HFF-Myc (cell line): ENCODE results near the gene CYB561.

ENCODE experiments used
- DNase-seq: peaks from one replicate; pipeline ENCODE4 v3.0.0-alpha.2; 2011; ENCODE audit warnings: low read depth; ENCODE audit errors: extremely low read depth
- H3K4me3 ChIP-seq: replicated peaks from 2 replicates; pipeline ENCODE4 v1.5.1; 2011; ENCODE audit warnings: low read depth, mild to moderate bottlenecking, control low read depth, low read length
- TF ChIP-seq, protein P1 (sequence below): IDR thresholded peaks from 2 replicates; pipeline ENCODE4 v1.5.1; 2012; ENCODE audit warnings: mild to moderate bottlenecking, low read depth, low read length, control low read depth; ENCODE audit errors: missing control alignments

The CYB561 gene

DNA sequence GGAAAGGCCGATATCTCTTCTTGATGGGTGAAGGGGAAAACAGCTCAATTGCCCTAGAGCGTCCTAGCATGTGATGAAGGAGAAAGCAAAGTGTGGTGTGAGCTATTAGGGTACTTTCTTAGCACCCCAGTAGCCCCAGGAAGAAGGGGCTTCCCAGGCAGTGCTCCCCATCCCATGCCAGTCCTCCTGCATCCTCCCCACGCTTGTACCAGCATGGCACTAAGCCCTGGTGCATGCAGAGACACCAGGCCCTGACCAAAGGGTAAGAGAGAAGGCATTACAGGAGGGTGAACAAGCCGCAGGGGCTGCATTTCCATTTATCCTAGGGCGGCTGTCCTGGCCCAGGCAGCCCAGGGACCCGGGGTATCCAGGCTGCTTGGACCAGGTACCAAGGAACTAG is 3.1 kb downstream of the CYB561 start:
- no peak overlapping the region for H3K4me3 ChIP-seq
- DNase-seq = no peak
- TF ChIP-seq, protein P1, sequence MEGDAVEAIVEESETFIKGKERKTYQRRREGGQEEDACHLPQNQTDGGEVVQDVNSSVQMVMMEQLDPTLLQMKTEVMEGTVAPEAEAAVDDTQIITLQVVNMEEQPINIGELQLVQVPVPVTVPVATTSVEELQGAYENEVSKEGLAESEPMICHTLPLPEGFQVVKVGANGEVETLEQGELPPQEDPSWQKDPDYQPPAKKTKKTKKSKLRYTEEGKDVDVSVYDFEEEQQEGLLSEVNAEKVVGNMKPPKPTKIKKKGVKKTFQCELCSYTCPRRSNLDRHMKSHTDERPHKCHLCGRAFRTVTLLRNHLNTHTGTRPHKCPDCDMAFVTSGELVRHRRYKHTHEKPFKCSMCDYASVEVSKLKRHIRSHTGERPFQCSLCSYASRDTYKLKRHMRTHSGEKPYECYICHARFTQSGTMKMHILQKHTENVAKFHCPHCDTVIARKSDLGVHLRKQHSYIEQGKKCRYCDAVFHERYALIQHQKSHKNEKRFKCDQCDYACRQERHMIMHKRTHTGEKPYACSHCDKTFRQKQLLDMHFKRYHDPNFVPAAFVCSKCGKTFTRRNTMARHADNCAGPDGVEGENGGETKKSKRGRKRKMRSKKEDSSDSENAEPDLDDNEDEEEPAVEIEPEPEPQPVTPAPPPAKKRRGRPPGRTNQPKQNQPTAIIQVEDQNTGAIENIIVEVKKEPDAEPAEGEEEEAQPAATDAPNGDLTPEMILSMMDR = no peak

DNA sequence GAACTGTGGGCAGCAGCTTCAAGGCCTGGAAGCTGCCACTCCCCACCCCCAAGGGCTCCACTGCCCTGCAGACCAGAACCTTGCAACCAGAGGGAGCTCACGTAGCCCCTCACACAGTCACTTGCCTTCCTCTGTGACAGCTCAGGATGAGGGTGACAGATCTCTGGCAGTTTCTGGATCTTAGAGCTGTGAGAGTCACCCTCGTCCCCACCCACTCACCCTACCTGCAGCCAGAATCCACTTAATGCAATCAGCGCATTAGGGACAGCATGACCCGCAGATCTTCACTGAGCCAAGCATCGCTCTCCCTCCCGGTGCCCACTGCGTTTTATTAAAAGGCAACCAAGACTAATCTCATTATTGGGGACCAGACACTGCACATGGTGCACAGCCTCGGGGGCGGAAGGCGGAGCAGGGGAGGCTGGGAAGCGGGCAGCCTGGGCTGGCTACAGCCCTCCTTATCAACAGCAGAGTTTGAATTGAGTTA is 3.5 kb downstream of the CYB561 start:
- no peak overlapping the region for H3K4me3 ChIP-seq
- TF ChIP-seq, protein P1 = peak; percentile 19
- DNase-seq = no peak

DNA sequence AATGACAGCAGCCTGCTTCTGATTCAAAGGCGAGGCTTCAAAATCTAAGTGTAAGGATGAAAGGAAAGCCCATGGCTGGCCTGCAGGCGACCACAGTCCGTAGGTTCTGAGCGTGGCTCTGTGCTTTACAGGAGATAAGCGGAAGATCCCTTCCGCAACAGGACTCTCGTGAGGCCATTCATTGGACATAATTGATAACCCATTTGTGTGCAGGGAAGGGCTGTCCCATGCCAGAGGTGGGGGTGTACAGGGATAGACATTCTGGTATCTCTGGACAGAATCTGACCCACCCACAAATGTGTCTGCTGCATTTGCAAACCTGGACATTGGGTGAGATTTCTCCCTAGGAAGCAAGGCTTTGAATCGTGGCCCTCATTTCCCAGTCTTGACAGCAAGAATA is 4.0 kb downstream of the CYB561 start:
- DNase-seq = no peak
- H3K4me3 ChIP-seq = no peak overlapping the region
- TF ChIP-seq, protein P1 = no peak

- TF ChIP-seq, protein P1 = no peak
Observed at GRCh38 chr17:63441654-63442053, 4.5 kb downstream of the CYB561 start.

DNA sequence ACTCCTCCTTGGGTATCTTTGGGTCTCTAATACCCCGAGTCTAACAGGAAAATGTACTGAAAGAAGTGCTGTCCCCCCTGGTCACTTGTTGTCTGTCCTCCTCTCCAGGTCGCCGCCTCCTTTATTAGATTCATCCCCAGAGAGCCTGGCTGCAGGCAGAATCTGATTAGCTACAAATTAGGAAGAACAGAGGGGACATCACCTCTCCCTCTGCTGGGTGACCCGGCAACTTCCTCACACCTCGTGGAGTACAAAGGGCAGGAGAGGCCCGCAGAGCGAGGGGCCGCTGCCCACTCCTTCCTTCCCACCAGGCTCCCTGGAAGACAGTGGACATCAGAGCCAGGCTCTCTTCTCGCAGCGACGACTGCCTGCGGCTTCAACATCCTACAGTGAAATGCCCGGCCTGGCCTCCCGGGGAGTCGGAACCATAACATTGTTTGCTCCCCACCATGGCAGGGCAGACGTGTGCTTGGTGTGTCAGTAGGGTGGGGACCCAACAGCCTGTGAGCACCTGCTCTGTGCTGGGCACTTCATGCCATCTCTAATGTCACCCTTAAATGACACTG is 5.3 kb downstream of the CYB561 start:
- TF ChIP-seq, protein P1 = no peak
- no peak for DNase-seq
- no peak overlapping the region for H3K4me3 ChIP-seq

More at GRCh38 chr17:63441654-63442053, 4.5 kb downstream of the CYB561 start:
- no peak overlapping the region for H3K4me3 ChIP-seq
- no peak for DNase-seq

GRCh38 chr17:63440127-63440769 is 5.9 kb downstream of the CYB561 start:
- DNase-seq = no peak
- TF ChIP-seq, protein P1 = no peak
- H3K4me3 ChIP-seq = no peak overlapping the region
